ACC112 (cell line): Measurements from ENCODE around the gene HBP1.
"Not testable (repeated sequence)": the region's sequence is repeated elsewhere in the genome, so short reads cannot be mapped to it uniquely, and the experiment has no call there.

Experiments used
- H2AFZ ChIP-seq: fragments of 200-600 bp; sonication (generic); one replicate; pipeline ENCODE4 v1.6.0; 2017; ENCODE audit warnings: antibody characterized with exemption, low read length; ENCODE audit not compliant: unreplicated experiment
- H3K27ac ChIP-seq: fragments of 200-600 bp; sonication (generic); 2 replicates; pipeline ENCODE4 v1.5.1; 2014; ENCODE audit warnings: low read depth, mild to moderate bottlenecking, antibody characterized with exemption, low read length, moderate library complexity
- H3K27me3 ChIP-seq: fragments of 200-600 bp; sonication (generic); 2 replicates; pipeline ENCODE4 v1.6.1; 2014; ENCODE audit warnings: mild to moderate bottlenecking, antibody characterized with exemption, low read length, moderate library complexity, mixed read lengths; ENCODE audit not compliant: insufficient read depth
- H3K36me3 ChIP-seq: fragments of 200-600 bp; sonication (generic); 2 replicates; pipeline ENCODE4 v1.6.1; 2016; ENCODE audit warnings: mild to moderate bottlenecking, antibody characterized with exemption, low read length, moderate library complexity, mixed read lengths; ENCODE audit not compliant: insufficient read depth
- H3K4me1 ChIP-seq: fragments of 200-600 bp; sonication (generic); one replicate; pipeline ENCODE4 v1.6.1; 2016; ENCODE audit warnings: low read length, mixed read lengths; ENCODE audit not compliant: insufficient read depth, unreplicated experiment, control insufficient read depth
- H3K4me3 ChIP-seq: fragments of 200-600 bp; sonication (generic); 2 replicates; pipeline ENCODE4 v1.5.1; 2014; ENCODE audit warnings: mild to moderate bottlenecking, low read depth, low read length
- H3K79me2 ChIP-seq: fragments of 200-600 bp; sonication (generic); one replicate; pipeline ENCODE4 v1.6.0; 2016; ENCODE audit warnings: low read length; ENCODE audit not compliant: control insufficient read depth, unreplicated experiment, insufficient read depth

HBP1 gene

GRCh38 chr7:107232568-107233090 is 63.8 kb downstream of the HBP1 start:
- H3K27ac ChIP-seq = no peak overlapping the region
- H2AFZ ChIP-seq = no peak overlapping the region
- H3K79me2 ChIP-seq = no peaks in the 10 kb centered on the region
- H3K4me1 ChIP-seq = peaks cover 16% of the 10 kb centered on the region
- no peaks in the 10 kb centered on the region for H3K27me3 ChIP-seq
- H3K4me3 ChIP-seq = no peak overlapping the region
- no peaks in the 10 kb centered on the region for H3K36me3 ChIP-seq

DNA sequence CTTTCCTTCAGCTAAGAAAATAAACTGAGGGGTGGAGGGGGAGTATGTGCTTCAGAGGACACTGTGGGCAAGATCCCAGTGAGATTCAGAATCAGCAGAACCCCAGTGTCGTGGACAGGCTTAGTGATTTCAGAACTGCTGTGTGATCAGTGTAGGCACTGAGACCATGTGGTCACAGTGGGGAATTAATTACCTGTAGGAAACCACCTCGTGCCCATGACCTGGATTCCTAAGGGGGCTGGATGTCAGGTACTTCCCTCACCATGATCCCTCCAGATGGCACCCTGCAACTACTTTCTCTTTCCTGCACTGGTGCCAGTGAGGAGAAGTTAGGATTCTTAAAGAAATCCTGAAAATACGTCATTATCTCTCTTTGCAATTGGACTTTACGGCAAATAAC is 64.4 kb downstream of the HBP1 start:
- H3K27ac ChIP-seq = no peak overlapping the region

GRCh38 chr7:107233981-107234380 is 65.2 kb downstream of the HBP1 start:
- H3K4me1 ChIP-seq = peaks cover 16% of the 10 kb centered on the region
- no peak overlapping the region for H3K4me3 ChIP-seq
- no peak overlapping the region for H3K27ac ChIP-seq
- H3K36me3 ChIP-seq = no peaks in the 10 kb centered on the region
- no peaks in the 10 kb centered on the region for H3K27me3 ChIP-seq
- no peak overlapping the region for H2AFZ ChIP-seq
- H3K79me2 ChIP-seq = no peaks in the 10 kb centered on the region

More for the DNA sequence above, 64.4 kb downstream of the HBP1 start:
- Histone ChIP-seq H3K79me2 (no peaks in the 10 kb centered on the region), H3K36me3 (no peaks in the 10 kb centered on the region), H3K4me3 (no peak overlapping the region), H3K4me1 (peaks cover 16% of the 10 kb centered on the region), H2AFZ (no peak overlapping the region), H3K27me3 (no peaks in the 10 kb centered on the region)

GRCh38 chr7:107234436-107234835 is 65.6 kb downstream of the HBP1 start:
- H3K4me3 ChIP-seq = no peak overlapping the region
- H3K4me1 ChIP-seq = peaks cover 14% of the 10 kb centered on the region
- no peaks in the 10 kb centered on the region for H3K79me2 ChIP-seq
- no peaks in the 10 kb centered on the region for H3K36me3 ChIP-seq
- H3K27ac ChIP-seq = no peak overlapping the region
- no peak overlapping the region for H2AFZ ChIP-seq
- H3K27me3 ChIP-seq = no peaks in the 10 kb centered on the region

GRCh38 chr7:107236862-107237261 is 68.1 kb downstream of the HBP1 start:
- Histone ChIP-seq H3K36me3 (no peaks in the 10 kb centered on the region), H3K27ac (no peak overlapping the region), H2AFZ (no peak overlapping the region), H3K4me3 (no peak overlapping the region), H3K79me2 (no peaks in the 10 kb centered on the region), H3K27me3 (no peaks in the 10 kb centered on the region), H3K4me1 (no peaks in the 10 kb centered on the region)

- Histone ChIP-seq H3K27ac (no peak overlapping the region), H3K4me1 (no peaks in the 10 kb centered on the region), H3K27me3 (no peaks in the 10 kb centered on the region), H2AFZ (no peak overlapping the region), H3K79me2 (no peaks in the 10 kb centered on the region), H3K36me3 (no peaks in the 10 kb centered on the region), H3K4me3 (no peak overlapping the region)
Measured at GRCh38 chr7:107237451-107237850, 68.6 kb downstream of the HBP1 start.

- Histone ChIP-seq H3K79me2 (no peaks in the 10 kb centered on the region), H3K27me3 (no peaks in the 10 kb centered on the region), H3K27ac (no peak overlapping the region), H3K4me1 (no peaks in the 10 kb centered on the region), H3K36me3 (peaks cover 5% of the 10 kb centered on the region; the same call in 1 of the 2 replicates), H2AFZ (no peak overlapping the region), H3K4me3 (no peak overlapping the region)
Measured at GRCh38 chr7:107242267-107242666, 73.5 kb downstream of the HBP1 start.

GRCh38 chr7:107244613-107245012 is 75.8 kb downstream of the HBP1 start:
- no peak overlapping the region for H2AFZ ChIP-seq
- H3K4me1 ChIP-seq = no peaks in the 10 kb centered on the region
- H3K79me2 ChIP-seq = no peaks in the 10 kb centered on the region
- H3K4me3 ChIP-seq = no peak overlapping the region
- no peak overlapping the region for H3K27ac ChIP-seq
- peaks cover 5% of the 10 kb centered on the region; the same call in 1 of the 2 replicates for H3K36me3 ChIP-seq
- H3K27me3 ChIP-seq = no peaks in the 10 kb centered on the region

GRCh38 chr7:107246836-107247235 is 78.0 kb downstream of the HBP1 start:
- H3K79me2 ChIP-seq, H3K27ac ChIP-seq, H3K4me1 ChIP-seq, H2AFZ ChIP-seq, H3K36me3 ChIP-seq, H3K4me3 ChIP-seq, H3K27me3 ChIP-seq: not testable (repeated sequence)

DNA sequence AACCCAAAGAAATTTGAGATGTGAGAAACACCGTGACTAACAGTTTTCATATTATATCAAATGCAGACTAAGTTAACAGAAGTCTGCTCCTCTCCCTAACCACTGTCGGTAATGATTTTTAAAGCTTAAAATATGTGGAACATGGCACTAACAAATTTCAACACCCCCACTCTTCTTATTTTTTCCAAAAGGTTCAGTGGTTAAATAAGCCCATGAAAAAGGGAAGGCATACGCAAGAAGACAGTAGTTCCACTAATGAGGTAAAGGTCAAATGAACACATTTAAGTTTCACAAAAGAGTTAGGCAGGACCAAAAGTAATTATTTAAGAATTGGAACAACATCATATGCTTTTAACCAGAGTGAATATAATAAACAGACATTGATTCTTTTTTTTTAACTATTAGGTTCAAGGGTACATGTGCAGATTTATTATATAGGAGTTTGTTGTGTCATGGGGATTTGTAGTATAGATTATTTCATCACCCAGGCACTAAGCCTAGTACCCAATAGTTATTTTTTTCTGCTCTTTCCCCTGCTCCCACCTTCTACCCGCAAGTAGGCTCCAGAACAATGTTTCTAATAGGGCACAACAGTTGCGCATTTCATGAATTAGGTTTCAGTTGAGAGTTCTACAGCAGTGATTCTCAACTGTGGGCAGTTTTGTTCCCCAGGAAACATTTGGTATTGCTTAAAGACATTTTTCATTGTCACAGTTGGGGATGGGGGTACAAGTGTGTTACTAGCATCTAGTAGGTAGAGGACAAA is 79.9 kb downstream of the HBP1 start:
- H3K27me3 ChIP-seq = no peaks in the 10 kb centered on the region
- no peak overlapping the region for H3K4me3 ChIP-seq
- peaks cover 5% of the 10 kb centered on the region; the same call in 1 of the 2 replicates for H3K36me3 ChIP-seq
- H2AFZ ChIP-seq = no peak overlapping the region
- H3K27ac ChIP-seq = no peak overlapping the region
- no peaks in the 10 kb centered on the region for H3K4me1 ChIP-seq
- H3K79me2 ChIP-seq = no peaks in the 10 kb centered on the region

DNA sequence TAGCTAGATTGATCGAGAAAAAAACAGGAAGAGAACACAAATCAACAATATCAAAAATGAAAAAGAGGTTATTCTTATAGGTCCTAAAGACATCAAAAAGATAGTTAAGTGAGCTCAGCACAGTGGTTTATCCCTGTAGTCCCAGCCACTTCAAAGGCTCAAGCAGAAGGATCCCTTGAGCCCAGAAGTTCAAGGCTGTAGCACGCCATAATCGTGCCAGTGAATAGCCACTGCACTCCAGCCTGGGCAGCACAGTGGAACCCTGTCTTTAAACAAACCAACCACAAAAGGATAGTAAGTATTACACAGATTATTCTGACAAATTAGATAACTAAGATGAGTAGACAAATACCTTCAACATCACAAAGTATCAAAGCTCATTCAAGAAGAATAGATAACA is 83.2 kb downstream of the HBP1 start:
- Histone ChIP-seq H3K79me2 (no peaks in the 10 kb centered on the region), H3K27me3 (no peaks in the 10 kb centered on the region), H3K27ac (no peak overlapping the region), H2AFZ (no peak overlapping the region), H3K4me1 (no peaks in the 10 kb centered on the region), H3K4me3 (no peak overlapping the region), H3K36me3 (no peaks in the 10 kb centered on the region)
